KMS-11 (cell line): Measurements from ENCODE around the gene CAND2.

Experiments
- H2AFZ ChIP-seq: fragments of 200-600 bp; sonication (generic); 2 replicates; pipeline ENCODE4 v1.6.1; 2016; ENCODE audit warnings: antibody characterized with exemption, mixed run types, low read depth
- H3K27ac ChIP-seq: fragments of 200-600 bp; sonication (generic); 2 replicates; pipeline ENCODE4 v1.6.1; 2016; ENCODE audit warnings: mild to moderate bottlenecking, mixed run types
- H3K27me3 ChIP-seq: fragments of 200-600 bp; sonication (generic); 2 replicates; pipeline ENCODE4 v1.6.1; 2017; ENCODE audit warnings: mild to moderate bottlenecking, low read depth, mixed run types, moderate library complexity; ENCODE audit not compliant: insufficient read depth
- H3K36me3 ChIP-seq: fragments of 200-600 bp; sonication (generic); 2 replicates; pipeline ENCODE4 v1.6.1; 2017; ENCODE audit warnings: mild to moderate bottlenecking, mixed run types; ENCODE audit not compliant: insufficient read depth
- H3K4me1 ChIP-seq: fragments of 200-600 bp; sonication (generic); 2 replicates; pipeline ENCODE4 v1.6.1; 2016; ENCODE audit warnings: mild to moderate bottlenecking, low read depth, mixed run types; ENCODE audit not compliant: poor library complexity, severe bottlenecking
- H3K4me2 ChIP-seq: fragments of 200-600 bp; sonication (generic); 2 replicates; pipeline ENCODE4 v1.7.0; 2016; ENCODE audit warnings: mild to moderate bottlenecking, mixed run types
- H3K4me3 ChIP-seq: fragments of 200-600 bp; sonication (generic); IDR thresholded peaks from 2 replicates; pipeline ENCODE4 v1.6.1; 2017; ENCODE audit warnings: low read depth, low read length, mixed read lengths; ENCODE audit not compliant: insufficient read depth
- H3K79me2 ChIP-seq: fragments of 200-600 bp; sonication (generic); 2 replicates; pipeline ENCODE4 v1.6.1; 2016; ENCODE audit warnings: low read depth, mixed run types; ENCODE audit not compliant: insufficient read depth
- H3K9ac ChIP-seq: fragments of 200-600 bp; sonication (generic); 2 replicates; pipeline ENCODE4 v1.6.1; 2016; ENCODE audit warnings: mild to moderate bottlenecking, mixed run types
- H4K20me1 ChIP-seq: fragments of 200-600 bp; sonication (generic); 2 replicates; pipeline ENCODE4 v1.6.1; 2016; ENCODE audit warnings: mild to moderate bottlenecking, mixed run types; ENCODE audit not compliant: insufficient read depth
- TF ChIP-seq, protein P1 (sequence below): fragments of 200-600 bp; sonication (generic); conservative IDR thresholded peaks from 2 replicates; pipeline ENCODE4 v1.6.1; 2017; ENCODE audit warnings: low read depth, mild to moderate bottlenecking, antibody characterized with exemption, low read length, moderate library complexity, mixed read lengths

CAND2 gene

GRCh38 chr3:12796171-12797123 lies at the start of gene CAND2:
Gene CAND2 (plus strand): TSS chr3:12796680. CDS start chr3:12796721, 41 bp downstream.
- no peaks in the 10 kb centered on the region for H3K4me1 ChIP-seq
- no peak within 1 kb of the TSS for H3K4me3 ChIP-seq
- TF ChIP-seq, protein P1, sequence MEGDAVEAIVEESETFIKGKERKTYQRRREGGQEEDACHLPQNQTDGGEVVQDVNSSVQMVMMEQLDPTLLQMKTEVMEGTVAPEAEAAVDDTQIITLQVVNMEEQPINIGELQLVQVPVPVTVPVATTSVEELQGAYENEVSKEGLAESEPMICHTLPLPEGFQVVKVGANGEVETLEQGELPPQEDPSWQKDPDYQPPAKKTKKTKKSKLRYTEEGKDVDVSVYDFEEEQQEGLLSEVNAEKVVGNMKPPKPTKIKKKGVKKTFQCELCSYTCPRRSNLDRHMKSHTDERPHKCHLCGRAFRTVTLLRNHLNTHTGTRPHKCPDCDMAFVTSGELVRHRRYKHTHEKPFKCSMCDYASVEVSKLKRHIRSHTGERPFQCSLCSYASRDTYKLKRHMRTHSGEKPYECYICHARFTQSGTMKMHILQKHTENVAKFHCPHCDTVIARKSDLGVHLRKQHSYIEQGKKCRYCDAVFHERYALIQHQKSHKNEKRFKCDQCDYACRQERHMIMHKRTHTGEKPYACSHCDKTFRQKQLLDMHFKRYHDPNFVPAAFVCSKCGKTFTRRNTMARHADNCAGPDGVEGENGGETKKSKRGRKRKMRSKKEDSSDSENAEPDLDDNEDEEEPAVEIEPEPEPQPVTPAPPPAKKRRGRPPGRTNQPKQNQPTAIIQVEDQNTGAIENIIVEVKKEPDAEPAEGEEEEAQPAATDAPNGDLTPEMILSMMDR = no peak
- peak within 1 kb of the TSS; percentile 61 for H2AFZ ChIP-seq
- H4K20me1 ChIP-seq = no peaks in the 10 kb centered on the region
- no peak within 1 kb of the TSS for H3K27ac ChIP-seq
- H3K27me3 ChIP-seq = no peaks in the 10 kb centered on the region
- no peaks in the 10 kb centered on the region for H3K36me3 ChIP-seq
- no peak within 1 kb of the TSS for H3K4me2 ChIP-seq
- no peaks in the 10 kb centered on the region for H3K79me2 ChIP-seq
- H3K9ac ChIP-seq = peak within 1 kb of the TSS; percentile 42; the same call in 1 of the 2 replicates

GRCh38 chr3:12748477-12748876 lies 48.0 kb upstream of the CAND2 start:
- Histone ChIP-seq H3K4me3 (no peak overlapping the region), H3K27me3 (no peaks in the 10 kb centered on the region), H3K4me1 (no peaks in the 10 kb centered on the region), H3K79me2 (no peaks in the 10 kb centered on the region), H2AFZ (no peak overlapping the region), H4K20me1 (no peaks in the 10 kb centered on the region), H3K4me2 (no peak overlapping the region), H3K27ac (no peak overlapping the region), H3K9ac (no peak overlapping the region), H3K36me3 (no peaks in the 10 kb centered on the region)
- TF ChIP-seq, protein P1 = no peak

DNA sequence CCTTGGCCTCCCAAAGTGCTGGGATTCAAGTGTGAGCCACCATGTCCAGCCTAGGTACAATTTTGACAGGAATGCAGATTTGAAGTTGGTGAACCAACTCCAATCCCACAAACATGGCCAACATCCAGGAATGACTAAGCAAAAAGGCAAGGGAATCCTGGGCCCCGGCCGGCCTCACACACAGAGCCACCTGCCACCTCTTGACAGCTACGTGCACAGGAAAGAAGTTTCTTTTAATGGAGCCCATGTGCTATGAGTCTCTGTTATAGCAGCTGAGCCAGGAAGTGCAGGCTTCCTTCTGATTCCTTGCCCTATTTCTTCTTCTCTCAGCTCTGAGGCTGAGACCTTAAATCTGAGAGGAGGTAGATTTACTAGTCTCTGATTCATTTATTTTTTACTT lies 46.3 kb upstream of the CAND2 start:
- Histone ChIP-seq H3K4me1 (no peaks in the 10 kb centered on the region), H4K20me1 (no peaks in the 10 kb centered on the region), H3K9ac (no peak overlapping the region), H3K79me2 (no peaks in the 10 kb centered on the region), H3K4me2 (no peak overlapping the region), H2AFZ (no peak overlapping the region), H3K27ac (no peak overlapping the region), H3K27me3 (no peaks in the 10 kb centered on the region), H3K36me3 (no peaks in the 10 kb centered on the region), H3K4me3 (no peak overlapping the region)
- TF ChIP-seq, protein P1 = no peak

- no peak overlapping the region for H2AFZ ChIP-seq
- H3K79me2 ChIP-seq = no peaks in the 10 kb centered on the region
- no peak overlapping the region for H3K27ac ChIP-seq
- no peak overlapping the region for H3K9ac ChIP-seq
- H3K36me3 ChIP-seq = no peaks in the 10 kb centered on the region
- TF ChIP-seq, protein P1 = no peak
- no peaks in the 10 kb centered on the region for H3K4me1 ChIP-seq
- no peaks in the 10 kb centered on the region for H4K20me1 ChIP-seq
- H3K4me2 ChIP-seq = no peak overlapping the region
- H3K4me3 ChIP-seq = no peak overlapping the region
- H3K27me3 ChIP-seq = no peaks in the 10 kb centered on the region
Observed at GRCh38 chr3:12750658-12751071, 45.8 kb upstream of the CAND2 start.
